AG04449 (cell line): Measurements from ENCODE around the gene ATP10A.

Experiments
- CTCF ChIA-PET: fragments of 350-600 bp; formaldehyde crosslinking; extraction: SDS; loops from one replicate; lab custom pipeline; 2021; ENCODE audit warnings: antibody characterized with exemption; lab: Yijun Ruan, JAX
- POLR2A ChIA-PET: fragments of 400-600, 350-600 bp; formaldehyde crosslinking; extraction: SDS; loops from one replicate; lab custom pipeline; 2020; ENCODE audit warnings: antibody characterized with exemption, inconsistent platforms; lab: Yijun Ruan, JAX
- DNase-seq: peaks from one replicate; pipeline ENCODE4 v3.0.0-alpha.2; 2010; ENCODE audit warnings: low read depth, low spot score
- H3K4me3 ChIP-seq: 2 replicates; pipeline ENCODE4 v1.5.1; 2011; ENCODE audit warnings: low read depth, mild to moderate bottlenecking, control low read depth, low read length
- TF ChIP-seq, protein P1 (sequence below): IDR thresholded peaks from one replicate; pipeline ENCODE4 v1.5.1; 2011; ENCODE audit warnings: mild to moderate bottlenecking, moderate library complexity, low read length, control low read depth, inconsistent platforms; ENCODE audit not compliant: insufficient read depth; ENCODE audit errors: missing control alignments

ATP10A gene

DNA sequence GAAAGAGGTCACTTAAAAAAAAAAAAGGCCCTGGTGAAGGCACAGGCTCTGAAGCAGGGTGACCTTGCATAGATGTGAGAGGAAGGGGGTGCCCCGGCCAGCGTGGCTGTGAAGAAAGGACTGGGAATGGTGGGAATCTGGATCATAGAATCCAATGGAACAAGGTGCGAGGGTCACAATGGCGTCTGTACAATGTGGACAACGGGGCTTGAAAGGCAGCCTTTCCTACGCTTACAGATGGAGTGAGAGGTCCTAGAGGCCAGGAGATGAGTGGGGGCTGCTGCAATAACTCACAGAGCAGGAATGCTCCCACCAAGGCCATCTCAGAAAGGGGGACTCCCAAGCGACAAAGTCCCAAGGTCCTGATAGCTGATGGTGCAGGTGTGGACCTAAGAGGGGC is 162.2 kb downstream of the ATP10A start:
- TF ChIP-seq, protein P1, sequence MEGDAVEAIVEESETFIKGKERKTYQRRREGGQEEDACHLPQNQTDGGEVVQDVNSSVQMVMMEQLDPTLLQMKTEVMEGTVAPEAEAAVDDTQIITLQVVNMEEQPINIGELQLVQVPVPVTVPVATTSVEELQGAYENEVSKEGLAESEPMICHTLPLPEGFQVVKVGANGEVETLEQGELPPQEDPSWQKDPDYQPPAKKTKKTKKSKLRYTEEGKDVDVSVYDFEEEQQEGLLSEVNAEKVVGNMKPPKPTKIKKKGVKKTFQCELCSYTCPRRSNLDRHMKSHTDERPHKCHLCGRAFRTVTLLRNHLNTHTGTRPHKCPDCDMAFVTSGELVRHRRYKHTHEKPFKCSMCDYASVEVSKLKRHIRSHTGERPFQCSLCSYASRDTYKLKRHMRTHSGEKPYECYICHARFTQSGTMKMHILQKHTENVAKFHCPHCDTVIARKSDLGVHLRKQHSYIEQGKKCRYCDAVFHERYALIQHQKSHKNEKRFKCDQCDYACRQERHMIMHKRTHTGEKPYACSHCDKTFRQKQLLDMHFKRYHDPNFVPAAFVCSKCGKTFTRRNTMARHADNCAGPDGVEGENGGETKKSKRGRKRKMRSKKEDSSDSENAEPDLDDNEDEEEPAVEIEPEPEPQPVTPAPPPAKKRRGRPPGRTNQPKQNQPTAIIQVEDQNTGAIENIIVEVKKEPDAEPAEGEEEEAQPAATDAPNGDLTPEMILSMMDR: no peak
- no peak for DNase-seq
- CTCF ChIA-PET: no interaction called here
- POLR2A ChIA-PET: no interaction called here
- H3K4me3 ChIP-seq: no peak overlapping the region

DNA sequence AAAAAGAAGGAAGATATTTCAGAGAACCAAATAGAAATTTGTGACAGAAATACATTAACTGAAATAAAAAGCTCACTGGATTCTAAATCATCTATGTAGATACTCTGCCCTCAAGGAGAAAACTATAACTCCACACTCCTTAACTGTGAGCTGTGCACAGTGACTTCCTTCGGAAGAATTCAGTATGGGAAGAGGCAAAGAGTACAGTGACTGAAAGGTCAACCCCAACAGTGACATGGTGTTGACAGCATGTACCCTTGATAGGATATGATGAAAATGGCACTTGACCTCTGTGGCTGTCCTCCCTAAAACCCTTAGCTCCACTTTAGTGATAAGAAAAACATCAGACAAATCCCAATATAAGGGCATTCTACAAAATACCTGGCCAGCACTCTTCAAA is 165.5 kb downstream of the ATP10A start:
- CTCF ChIA-PET: interaction anchor here (1.2 to 2.1 kb wide), 4 partner anchors 12 to 236 kb away, joined by 3 to 9 read pairs (median 6); no protein-coding TSS in a partner anchor
- no peak for DNase-seq
- TF ChIP-seq, protein P1: no peak
- POLR2A ChIA-PET: no interaction called here
- H3K4me3 ChIP-seq: no peak overlapping the region

DNA sequence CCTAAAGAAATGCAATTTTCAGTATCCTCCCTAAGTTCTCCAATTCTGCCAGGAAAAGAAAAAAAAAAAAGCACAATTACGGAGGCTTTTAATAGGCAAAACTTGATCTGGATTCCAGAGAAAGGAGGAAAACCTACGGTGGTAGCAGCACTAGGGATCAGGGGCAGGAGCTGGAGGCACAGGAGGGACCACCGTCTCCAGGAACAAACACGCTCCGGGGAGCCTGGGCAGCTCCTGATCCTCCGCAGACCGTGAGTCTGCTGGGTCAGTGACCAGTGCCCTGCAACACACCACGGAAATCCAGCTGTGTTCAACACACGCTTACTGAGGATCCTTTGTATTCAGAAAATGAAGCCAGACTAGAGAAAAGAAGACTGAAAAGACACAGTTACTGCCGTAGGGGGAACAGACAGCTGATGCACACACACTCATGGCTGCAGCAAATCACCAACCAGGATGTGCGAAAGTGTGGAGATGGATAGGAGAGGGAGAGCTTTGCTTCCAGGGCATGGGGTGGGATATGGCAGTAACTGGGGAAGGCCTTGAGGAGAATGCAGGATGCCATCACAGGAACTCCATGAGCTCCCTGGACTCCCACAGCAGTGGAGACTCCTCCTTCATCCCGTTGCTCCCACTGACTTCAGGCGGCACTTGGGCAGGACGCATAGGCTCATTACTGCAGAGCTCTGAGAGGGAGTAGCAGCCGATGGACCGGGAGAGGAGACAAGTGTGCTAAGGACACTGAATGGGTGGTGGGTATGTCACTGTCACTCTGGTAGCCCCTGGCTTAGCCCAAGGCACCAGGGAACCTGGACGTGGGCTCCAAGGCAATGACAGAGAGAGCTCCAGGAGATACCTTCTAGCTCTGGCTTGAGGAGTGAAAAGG is 167.0 kb downstream of the ATP10A start:
- CTCF ChIA-PET: interaction anchor here (0.7 to 2.9 kb wide), 8 partner anchors 9 to 238 kb away, joined by 3 to 18 read pairs (median 6); no protein-coding TSS in a partner anchor
- H3K4me3 ChIP-seq: no peak overlapping the region
- POLR2A ChIA-PET: no interaction called here
- no peak for DNase-seq
- TF ChIP-seq, protein P1: no peak

DNA sequence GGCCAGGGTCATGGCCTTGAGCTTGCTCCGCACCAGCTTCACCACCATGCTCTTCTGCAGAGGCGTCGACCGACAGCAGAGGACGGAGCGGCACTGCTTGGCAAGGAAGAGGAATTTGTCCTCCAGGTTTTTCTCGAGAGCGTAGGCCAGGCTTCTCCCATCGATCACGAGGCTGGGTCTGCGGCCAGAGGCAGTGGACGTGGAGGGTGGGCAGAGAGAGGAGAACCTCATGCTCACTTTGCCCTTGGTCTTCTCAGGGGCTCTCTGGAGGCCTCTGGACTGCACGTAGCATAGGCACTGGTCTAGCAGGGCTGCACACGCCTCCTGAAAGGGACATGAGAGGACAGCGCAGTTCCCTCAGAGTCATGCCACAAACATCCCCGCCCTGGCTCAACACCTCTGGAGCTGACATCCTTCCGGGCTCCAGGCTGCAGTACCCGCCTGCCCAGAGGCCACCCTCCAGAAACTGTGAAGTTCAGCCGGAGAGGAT is 168.3 kb downstream of the ATP10A start:
- no peak for DNase-seq
- CTCF ChIA-PET: interaction anchor here (0.8 to 2.9 kb wide), 3 partner anchors 10 to 239 kb away, joined by 4 to 18 read pairs (median 6); no protein-coding TSS in a partner anchor
- POLR2A ChIA-PET: no interaction called here
- no peak overlapping the region for H3K4me3 ChIP-seq
- TF ChIP-seq, protein P1: no peak

DNA sequence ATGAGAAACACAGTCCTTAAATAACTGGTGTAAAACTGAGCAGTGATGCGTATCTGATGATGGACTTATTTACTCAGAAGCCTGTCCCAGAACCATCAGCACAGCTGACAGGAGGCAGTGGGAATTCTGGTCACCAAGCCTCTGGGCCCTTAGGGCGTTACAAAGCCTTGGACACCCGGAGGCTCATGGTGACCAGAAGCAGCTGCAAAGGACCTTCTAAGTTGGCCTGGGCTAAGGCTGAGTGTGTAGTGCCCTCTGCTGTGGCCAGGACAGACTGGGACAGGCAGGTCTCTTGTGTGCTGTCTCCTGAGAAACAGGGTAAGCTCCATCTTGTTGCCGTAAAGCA is 168.9 kb downstream of the ATP10A start:
- no peak overlapping the region for H3K4me3 ChIP-seq
- ChIA-PET CTCF (interaction anchor here (0.8 to 2.9 kb wide), 3 partner anchors 10 to 239 kb away, joined by 4 to 18 read pairs (median 6); no protein-coding TSS in a partner anchor), POLR2A (no interaction called here)
- TF ChIP-seq, protein P1: no peak
- DNase-seq: no peak

DNA sequence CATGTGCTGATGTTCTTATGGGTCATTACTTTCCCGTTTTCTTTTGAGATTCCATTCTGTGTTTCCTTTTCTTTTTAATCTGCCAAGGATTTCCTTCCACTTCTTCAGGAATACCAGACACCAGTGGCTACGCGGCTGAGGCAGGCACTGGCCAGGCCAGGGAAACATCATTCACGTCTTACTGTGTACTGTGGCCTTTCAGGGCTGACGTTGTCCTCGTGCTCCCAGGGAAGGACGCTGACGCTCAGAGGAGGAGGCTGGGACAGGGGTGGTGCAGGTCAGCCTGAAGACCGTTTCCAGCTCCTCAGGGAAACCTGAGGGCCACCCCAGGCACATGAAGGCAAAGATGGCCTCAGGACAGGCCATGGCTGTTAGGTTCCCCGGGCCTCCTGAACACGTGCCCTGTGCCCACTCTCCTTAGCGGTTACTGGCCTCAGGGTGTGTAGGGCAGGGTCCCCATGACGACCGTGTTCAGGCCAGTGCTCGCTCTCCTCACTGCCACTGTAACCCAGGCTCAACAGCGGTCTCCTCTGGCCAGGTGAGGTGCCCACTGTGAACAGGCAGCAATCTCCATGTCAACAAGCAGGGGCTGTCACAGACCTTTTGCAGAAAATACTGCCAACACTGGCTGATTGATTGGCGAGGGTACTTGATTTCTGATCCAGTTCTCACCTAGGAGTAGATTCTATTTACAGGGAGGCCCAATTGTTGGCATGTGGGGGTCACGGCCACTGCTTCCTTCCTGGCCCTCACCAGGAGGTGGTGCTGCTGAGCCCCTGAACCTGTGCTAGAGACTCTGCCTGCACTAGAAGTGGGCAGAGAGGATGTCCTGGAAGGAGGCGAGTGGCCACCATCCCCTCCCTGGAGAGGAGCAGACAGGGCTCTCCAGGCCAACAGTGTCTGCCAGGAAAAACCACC is 169.5 kb downstream of the ATP10A start:
- POLR2A ChIA-PET: no interaction called here
- CTCF ChIA-PET: interaction anchor here (0.8 to 2.9 kb wide), 3 partner anchors 11 to 240 kb away, joined by 4 to 18 read pairs (median 6); no protein-coding TSS in a partner anchor
- no peak overlapping the region for H3K4me3 ChIP-seq
- DNase-seq: no peak
- TF ChIP-seq, protein P1: peak; percentile 86
